ENCODE measurements around the gene ATP2A3. TPM values are rescaled to one million over a fixed set of nuclear protein-coding genes. Genes with fewer than 3 reads are reported as not detected.

ATP2A3 gene
- total and polyA plus RNA-seq, 8 donors: 5.8 to 53.5 (median 7.4) TPM

DNA sequence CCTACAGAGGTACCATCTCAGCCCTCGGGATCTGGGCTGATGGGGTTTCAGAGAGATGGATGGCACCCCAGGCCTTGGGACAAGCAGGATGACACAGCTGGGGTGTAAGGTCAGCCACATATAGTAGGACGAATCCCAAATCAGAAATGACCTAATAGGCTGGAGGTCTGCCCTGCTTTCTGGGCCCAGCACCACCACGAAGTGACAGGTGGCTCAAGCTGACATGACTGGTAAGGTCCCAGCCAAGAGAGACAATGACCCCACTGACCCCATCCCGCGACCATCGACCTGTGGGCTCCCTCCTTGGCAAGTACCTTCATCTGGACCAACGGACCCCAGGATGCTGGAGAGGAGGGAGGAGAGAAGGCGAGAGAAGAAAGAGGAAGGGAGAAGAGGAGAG is 87.0 kb downstream of the ATP2A3 start:
- no peak overlapping the region for H3K4me3 ChIP-seq
- TF ChIP-seq, protein P1, sequence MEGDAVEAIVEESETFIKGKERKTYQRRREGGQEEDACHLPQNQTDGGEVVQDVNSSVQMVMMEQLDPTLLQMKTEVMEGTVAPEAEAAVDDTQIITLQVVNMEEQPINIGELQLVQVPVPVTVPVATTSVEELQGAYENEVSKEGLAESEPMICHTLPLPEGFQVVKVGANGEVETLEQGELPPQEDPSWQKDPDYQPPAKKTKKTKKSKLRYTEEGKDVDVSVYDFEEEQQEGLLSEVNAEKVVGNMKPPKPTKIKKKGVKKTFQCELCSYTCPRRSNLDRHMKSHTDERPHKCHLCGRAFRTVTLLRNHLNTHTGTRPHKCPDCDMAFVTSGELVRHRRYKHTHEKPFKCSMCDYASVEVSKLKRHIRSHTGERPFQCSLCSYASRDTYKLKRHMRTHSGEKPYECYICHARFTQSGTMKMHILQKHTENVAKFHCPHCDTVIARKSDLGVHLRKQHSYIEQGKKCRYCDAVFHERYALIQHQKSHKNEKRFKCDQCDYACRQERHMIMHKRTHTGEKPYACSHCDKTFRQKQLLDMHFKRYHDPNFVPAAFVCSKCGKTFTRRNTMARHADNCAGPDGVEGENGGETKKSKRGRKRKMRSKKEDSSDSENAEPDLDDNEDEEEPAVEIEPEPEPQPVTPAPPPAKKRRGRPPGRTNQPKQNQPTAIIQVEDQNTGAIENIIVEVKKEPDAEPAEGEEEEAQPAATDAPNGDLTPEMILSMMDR (IDR thresholded peaks at IDR 0.05): no peak
- no peak for ATAC-seq
- no peak for DNase-seq
- no peaks in the 10 kb centered on the region for H3K27me3 ChIP-seq
- no peak overlapping the region for H3K27ac ChIP-seq
- no peaks in the 10 kb centered on the region for H3K4me1 ChIP-seq
- H3K9me3 ChIP-seq: no peaks in the 10 kb centered on the region
- peaks cover 0 to 72% of the 10 kb centered on the region in 2 donors for H3K36me3 ChIP-seq
- intact Hi-C loops (cut with DNase I): no loop called here

DNA sequence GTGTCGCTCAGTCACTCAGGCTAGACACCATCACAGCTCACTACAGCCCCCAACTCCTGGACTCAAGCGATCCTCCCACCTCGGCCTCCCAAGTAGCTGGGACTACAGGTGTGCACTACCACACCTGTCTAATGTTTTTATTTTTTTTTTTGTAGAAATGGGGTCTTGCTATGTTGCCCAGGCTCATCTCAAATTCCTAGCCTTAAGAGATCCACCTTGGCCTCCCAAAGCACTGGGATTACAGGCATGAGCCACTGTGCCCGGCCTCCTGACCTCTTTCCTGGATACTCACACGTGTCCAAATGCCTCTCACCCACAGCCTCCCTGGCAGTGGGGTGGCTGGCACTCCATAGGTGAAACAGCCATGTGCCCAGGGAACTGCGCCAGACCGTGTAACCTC is 88.9 kb downstream of the ATP2A3 start:
- DNase-seq: no peak
- intact Hi-C loops (cut with DNase I): no loop called here
- H3K4me3 ChIP-seq: no peak overlapping the region
- no peak overlapping the region for H3K27ac ChIP-seq
- TF ChIP-seq, protein P1 (IDR thresholded peaks at IDR 0.05): no peak
- ATAC-seq: no peak
- H3K4me1 ChIP-seq: no peaks in the 10 kb centered on the region
- H3K27me3 ChIP-seq: no peaks in the 10 kb centered on the region
- H3K9me3 ChIP-seq: no peaks in the 10 kb centered on the region
- H3K36me3 ChIP-seq: peaks cover 0 to 74% of the 10 kb centered on the region in 2 donors

Other genes starting within 250 kb of the ATP2A3 start
- gene HASPIN, start 240.5 kb downstream of the ATP2A3 start, total RNA-seq: 1 to 10 TPM; 1.9 TPM
- gene HASPIN, start 240.5 kb downstream of the ATP2A3 start, polyA plus RNA-seq (ENCODE audit: insufficient read length in 6 of 6): 1 to 10 TPM; 2.2 to 4.5 (median 2.8) TPM
- 10 to 100 TPM; 21.0 to 30.5 TPM for gene ITGAE, start 163.2 kb downstream of the ATP2A3 start, total RNA-seq
- 10 to 100 TPM; 39.7 to 46.1 (median 42.0) TPM for gene ITGAE, start 163.2 kb downstream of the ATP2A3 start, polyA plus RNA-seq (ENCODE audit: insufficient read length in 6 of 6)
- 10 to 100 TPM; 30.6 to 31.8 TPM for gene NCBP3, start 118.2 kb downstream of the ATP2A3 start, total RNA-seq
- 100 to 1,000 TPM in 5 of 6 donors, 10 to 100 TPM in 1; 80.1 to 112 (median 105) TPM for gene NCBP3, start 118.2 kb downstream of the ATP2A3 start, polyA plus RNA-seq (ENCODE audit: insufficient read length in 6 of 6)
- gene CAMKK1, start 71.4 kb downstream of the ATP2A3 start, total RNA-seq: 10 to 100 TPM in 1 of 2 donors, 1 to 10 TPM in 1; 3.9 to 13.4 TPM
- gene CAMKK1, start 71.4 kb downstream of the ATP2A3 start, polyA plus RNA-seq (ENCODE audit: insufficient read length in 6 of 6): 1 to 10 TPM; 2.7 to 4.9 (median 3.8) TPM
- 10 to 100 TPM in 1 of 2 donors, 1 to 10 TPM in 1; 3.9 to 12.1 TPM for gene P2RX1, start 48.0 kb downstream of the ATP2A3 start, total RNA-seq
- gene P2RX1, start 48.0 kb downstream of the ATP2A3 start, polyA plus RNA-seq (ENCODE audit: insufficient read length in 6 of 6): 1 to 10 TPM; 1.7 to 2.6 (median 2.0) TPM
- 10 to 100 TPM; 39.2 to 56.7 TPM for gene ZZEF1, start 178.6 kb upstream of the ATP2A3 start, total RNA-seq
- 10 to 100 TPM; 25.8 to 31.6 (median 27.3) TPM for gene ZZEF1, start 178.6 kb upstream of the ATP2A3 start, polyA plus RNA-seq (ENCODE audit: insufficient read length in 6 of 6)
- gene CYB5D2, start 178.8 kb upstream of the ATP2A3 start, total RNA-seq: 10 to 100 TPM in 1 of 2 donors, 1 to 10 TPM in 1; 9.4 to 11.0 TPM
- 10 to 100 TPM; 11.9 to 17.2 (median 14.6) TPM for gene CYB5D2, start 178.8 kb upstream of the ATP2A3 start, polyA plus RNA-seq (ENCODE audit: insufficient read length in 6 of 6)

All from left lung (tissue), 10 donors.